Kidney (tissue), 14 donors: Measurements from ENCODE around the gene DAB1. TPM values are rescaled to one million over a fixed set of nuclear protein-coding genes. Genes with fewer than 3 reads are reported as not detected.

Source experiments
- DNase-seq, 5 donors: peaks; one replicate each; pipeline ENCODE4 v3.0.0-alpha.2; 2013 to 2020
- FAIRE-seq: peaks from 2 replicates; lab custom pipeline; 2012; peaks lifted over from hg19 to GRCh38; lab: Jason Lieb, UNC
- H3K27ac ChIP-seq, 2 donors: one replicate each; pipeline ENCODE4 v1.7.0; 2013; ENCODE audit warnings: low read depth in 2 of 2, low read length in 2 of 2, inconsistent platforms in 1 of 2
- H3K27me3 ChIP-seq: one replicate; pipeline ENCODE4 v1.7.1; 2013; ENCODE audit warnings: low read length, inconsistent platforms; ENCODE audit not compliant: control insufficient read depth, insufficient read depth
- H3K36me3 ChIP-seq, 3 donors: one replicate each; pipeline versions ENCODE4 v1.7.0 to v1.7.1; 2013; ENCODE audit warnings: low read length in 3 of 3, control low read depth in 1 of 3, inconsistent platforms in 1 of 3; ENCODE audit not compliant: insufficient read depth in 3 of 3, control insufficient read depth in 2 of 3
- H3K4me1 ChIP-seq, 3 donors: one replicate each; pipeline versions ENCODE4 v1.7.0 to v1.7.1; 2013; ENCODE audit warnings: low read length in 3 of 3, inconsistent platforms in 1 of 3, low read depth in 1 of 3; ENCODE audit not compliant: control insufficient read depth in 2 of 3, insufficient read depth in 2 of 3
- H3K4me3 ChIP-seq, 3 donors: one replicate each; pipeline versions ENCODE4 v1.7.0 to v1.8.1; 2013; ENCODE audit warnings: low read length in 3 of 3, control low read depth in 1 of 3, inconsistent platforms in 1 of 3
- H3K9ac ChIP-seq, 3 donors: one replicate each; pipeline versions ENCODE4 v1.7.0 to v1.7.1; 2013; ENCODE audit warnings: low read length in 3 of 3, control low read depth in 1 of 3, inconsistent platforms in 1 of 3
- H3K9me3 ChIP-seq, 3 donors: one replicate each; pipeline versions ENCODE4 v1.7.0 to v1.7.1; 2013; ENCODE audit warnings: low read length in 3 of 3, control low read depth in 1 of 3, inconsistent platforms in 1 of 3; ENCODE audit not compliant: control insufficient read depth in 2 of 3, insufficient read depth in 1 of 3
- CTCF ChIP-seq: IDR thresholded peaks from 3 replicates; pipeline ENCODE4 v1.5.1; 2012; ENCODE audit warnings: mild to moderate bottlenecking, moderate library complexity, borderline replicate concordance; ENCODE audit not compliant: insufficient read depth; ENCODE audit errors: extremely low read depth
- intact Hi-C: fragments of 100-400 bp; cut with DNase I; formaldehyde crosslinking; loops from one replicate; pipeline ENCODE4 v1.11.1; 2022
- polyA plus RNA-seq: library from polyadenylated mRNA; stranded (reverse); fragments of 350-450 nt; fragmentation: Illumina TruSeq; extraction: RNeasy Lipid Tissue Mini Kit (QIAGEN cat#74804); gene quantifications from one replicate; pipeline ENCODE4 v1.2.3, GENCODE V29; 2014; ENCODE audit warnings: low read depth, low replicate concordance; ENCODE audit not compliant: insufficient read depth
- total RNA-seq: library from RNA; stranded (reverse); fragmentation: NEBNext Ultra II Directional; extraction: Animal tissue kit (Norgen Biotek cat#: 25700); gene quantifications from one replicate; pipeline ENCODE4 v1.2.1, GENCODE V29; 2021
- donor health status: control.
- donor health status: control.
- donor health status: control.
- donor health status: control.
- donor health status: control.
- donor health status: DM: yes; HTN: yes; CAD: no.
- donor health status: Normal renal cell carcinoma (clear cell type).

DAB1 gene
- total and polyA plus RNA-seq, 2 donors from 2014 or later = 2.3 TPM; not detected in 1

GRCh38 chr1:56963667-56964066, 460.2 kb downstream of the DAB1 start:
- FAIRE-seq (no peak), DNase-seq (no peak)
- Histone ChIP-seq H3K27me3 (no peaks in the 10 kb centered on the region), H3K9me3 (no peaks in the 10 kb centered on the region), H3K36me3 (no peaks in the 10 kb centered on the region), H3K4me1 (peaks cover 0 to 6% (median 0%) of the 10 kb centered on the region in 3 donors), H3K27ac (no peak overlapping the region), H3K9ac (no peak overlapping the region), H3K4me3 (no peak overlapping the region)
- intact Hi-C loops = no loop called here
- no peak for TF ChIP-seq CTCF

- no peak for FAIRE-seq
Observed at GRCh38 chr1:56961426-56961825, 462.4 kb downstream of the DAB1 start.

DNA sequence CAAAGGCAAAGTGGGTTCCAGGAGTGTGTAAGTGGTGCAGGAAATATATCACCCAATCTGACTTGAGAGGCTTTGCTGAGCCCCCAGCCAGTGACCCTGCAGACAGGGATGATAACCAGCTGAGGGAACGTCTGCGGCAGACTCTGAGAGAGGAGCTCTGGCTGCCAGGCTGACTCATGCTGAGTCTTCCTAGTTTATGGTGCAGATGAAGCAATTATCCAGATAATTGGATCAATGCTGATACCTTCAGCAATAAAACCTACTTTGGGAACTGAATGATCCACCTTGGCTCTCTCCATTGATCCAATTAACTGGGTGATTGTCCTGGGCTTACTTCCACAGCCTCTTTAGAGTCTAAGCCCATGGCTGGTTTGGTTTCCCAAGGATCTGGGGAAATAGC, 465.3 kb downstream of the DAB1 start:
- no peak overlapping the region for H3K4me3 ChIP-seq
- no peak overlapping the region for H3K27ac ChIP-seq
- no peak for TF ChIP-seq CTCF
- FAIRE-seq (no peak), DNase-seq (no peak)
- H3K9me3 ChIP-seq = no peaks in the 10 kb centered on the region
- H3K36me3 ChIP-seq = no peaks in the 10 kb centered on the region
- H3K4me1 ChIP-seq = no peaks in the 10 kb centered on the region
- H3K27me3 ChIP-seq = no peaks in the 10 kb centered on the region
- H3K9ac ChIP-seq = no peak overlapping the region
- intact Hi-C loops = no loop called here

More at GRCh38 chr1:56961426-56961825, 462.4 kb downstream of the DAB1 start:
- no peak overlapping the region for H3K27ac ChIP-seq
- H3K36me3 ChIP-seq = no peaks in the 10 kb centered on the region
- no peaks in the 10 kb centered on the region for H3K27me3 ChIP-seq
- intact Hi-C loops = no loop called here
- DNase-seq = no peak
- H3K4me3 ChIP-seq = no peak overlapping the region
- H3K9ac ChIP-seq = no peak overlapping the region
- H3K4me1 ChIP-seq = no peaks in the 10 kb centered on the region
- no peak for TF ChIP-seq CTCF
- H3K9me3 ChIP-seq = no peaks in the 10 kb centered on the region

GRCh38 chr1:56957931-56958330, 465.9 kb downstream of the DAB1 start:
- intact Hi-C loops = no loop called here
- no peak for FAIRE-seq

More at GRCh38 chr1:56957931-56958330, 465.9 kb downstream of the DAB1 start:
- no peaks in the 10 kb centered on the region for H3K9me3 ChIP-seq
- H3K4me1 ChIP-seq = no peaks in the 10 kb centered on the region
- TF ChIP-seq CTCF = no peak
- H3K27ac ChIP-seq = no peak overlapping the region
- H3K9ac ChIP-seq = no peak overlapping the region
- H3K36me3 ChIP-seq = no peaks in the 10 kb centered on the region
- DNase-seq = no peak
- no peak overlapping the region for H3K4me3 ChIP-seq
- no peaks in the 10 kb centered on the region for H3K27me3 ChIP-seq
